Measurements from ENCODE around the gene INSYN1.

DNA sequence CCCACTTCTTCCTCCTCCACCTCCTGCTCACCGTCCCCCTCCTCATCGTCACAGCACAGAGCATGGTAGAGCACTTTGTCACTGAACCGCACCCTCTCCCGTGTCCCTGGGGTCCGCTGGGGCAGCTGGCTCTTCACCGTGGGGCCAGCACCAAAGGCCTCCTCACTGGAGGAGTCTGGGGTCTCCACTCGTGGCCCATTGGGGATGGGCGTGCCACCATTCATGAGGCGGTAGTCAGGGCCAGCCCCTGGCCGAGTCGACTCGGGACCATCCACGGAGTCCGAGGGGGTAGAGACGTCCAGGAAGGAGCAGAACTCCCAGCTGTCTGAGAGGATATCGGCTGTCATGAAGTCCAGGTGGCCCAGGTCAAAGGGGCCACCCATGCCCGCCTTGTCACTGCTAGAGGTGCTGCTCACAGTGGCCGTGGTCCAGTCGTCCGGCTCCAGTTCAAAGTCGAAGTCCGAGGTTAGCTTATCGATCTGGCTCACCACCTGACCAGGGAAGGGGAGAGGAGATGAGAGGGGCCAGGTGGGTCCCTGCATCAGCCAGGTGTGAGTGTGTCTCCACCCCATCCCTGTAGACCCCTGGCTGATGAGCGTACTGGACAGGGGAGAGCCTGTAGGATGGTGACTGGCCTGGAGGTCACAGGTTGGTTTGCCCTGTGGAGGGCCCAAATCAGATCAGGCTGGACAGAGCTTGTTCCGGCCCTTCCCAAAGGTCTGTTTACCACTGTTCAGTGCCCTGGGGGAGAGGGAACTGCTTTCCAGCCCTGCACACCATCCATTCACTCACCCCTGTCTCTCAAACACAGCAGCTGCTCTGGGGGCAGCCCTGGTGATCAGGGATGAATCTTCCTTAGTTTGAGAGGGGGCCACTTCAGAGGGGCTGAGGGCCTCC, 12.8 kb downstream of the INSYN1 start:
- TF ChIP-seq ZBTB8A (IDR thresholded peaks at IDR 0.05; ENCODE audit: partially characterized antibody) (no peak), CTCF (IDR thresholded peaks at IDR 0.05 in 2 of 3, conservative IDR thresholded peaks at IDR 0.05 in 1 of 3; ENCODE audit: insufficient read depth in 2 of 3, low read depth in 1 of 3, low read length in 3 of 3) (no peak), ETV6 (IDR thresholded peaks at IDR 0.05; ENCODE audit: borderline replicate concordance in 1 of 2, low read depth in 2 of 2, low read length in 1 of 2) (no peak), ETV6 (CRISPR knock-in tag; IDR thresholded peaks at IDR 0.05; ENCODE audit: borderline replicate concordance) (no peak)

Measured in K562 (cell line).